OCI-LY7 (cell line): ENCODE measurements around the gene SH3BGRL3. TPM values are rescaled to one million over a fixed set of nuclear protein-coding genes. Genes with fewer than 3 reads are reported as not detected.

Experiments used
- BruUV-seq: library from RNA; stranded (reverse); fragments of 400-500 nt; replicated peaks from 2 replicates; lab custom pipeline; 2021; lab: Mats Ljungman, UMichigan
- CTCF ChIA-PET: fragments of 300-600 bp; sonication (Branson Sonifier 250); formaldehyde crosslinking; loops from one replicate; lab custom pipeline; 2022; ENCODE audit warnings: antibody characterized with exemption; ENCODE audit not compliant: unreplicated experiment; lab: Charles Lee
- POLR2A ChIA-PET: fragments of 300-600 bp; sonication (Branson Sonifier 250); formaldehyde crosslinking; loops from one replicate; lab custom pipeline; 2022; ENCODE audit warnings: antibody characterized with exemption; lab: Charles Lee
- DNase-seq: peaks from one replicate; pipeline ENCODE4 v3.0.0-alpha.2; 2015; ENCODE audit warnings: low spot score
- H2AFZ ChIP-seq: fragments of 200-600 bp; sonication (generic), shearing (Covaris generic); 2 replicates; pipeline ENCODE4 v1.6.1; 2014; ENCODE audit warnings: mild to moderate bottlenecking, antibody characterized with exemption, low read length, moderate library complexity
- H3K27ac ChIP-seq: fragments of 200-600 bp; sonication (generic); 2 replicates; pipeline ENCODE4 v1.5.1; 2014; ENCODE audit warnings: mixed run types, low read depth, mild to moderate bottlenecking, moderate library complexity, low read length, inconsistent platforms; ENCODE audit not compliant: poor library complexity, severe bottlenecking
- H3K36me3 ChIP-seq: fragments of 200-600 bp; sonication (generic); 2 replicates; pipeline ENCODE4 v1.6.1; 2014; ENCODE audit warnings: mild to moderate bottlenecking, antibody characterized with exemption, low read length, moderate library complexity, mixed read lengths; ENCODE audit not compliant: insufficient read depth
- H3K4me1 ChIP-seq: fragments of 200-600 bp; sonication (generic); 2 replicates; pipeline ENCODE4 v1.5.1; 2014; ENCODE audit warnings: mild to moderate bottlenecking, low read length; ENCODE audit not compliant: insufficient read depth, poor library complexity, severe bottlenecking
- H3K4me2 ChIP-seq: fragments of 200-600 bp; sonication (generic); 2 replicates; pipeline ENCODE4 v1.6.1; 2014; ENCODE audit warnings: mild to moderate bottlenecking, low read length
- H3K4me3 ChIP-seq: fragments of 200-600 bp; sonication (generic); 2 replicates; pipeline ENCODE4 v1.5.1; 2014; ENCODE audit warnings: mild to moderate bottlenecking, low read depth, low read length; ENCODE audit not compliant: poor library complexity, severe bottlenecking
- H3K79me2 ChIP-seq: fragments of 200-600 bp; sonication (generic); 2 replicates; pipeline ENCODE4 v1.6.1; 2016; ENCODE audit warnings: low read depth, mild to moderate bottlenecking, low read length, moderate library complexity, mixed read lengths; ENCODE audit not compliant: insufficient read depth
- H3K9me2 ChIP-seq: fragments of 200-600 bp; sonication (generic); 2 replicates; pipeline ENCODE4 v1.6.1; 2016; ENCODE audit warnings: mild to moderate bottlenecking, low read length, mixed read lengths; ENCODE audit not compliant: insufficient read depth
- H3K9me3 ChIP-seq: fragments of 200-600 bp; sonication (generic); 2 replicates; pipeline ENCODE4 v1.6.1; 2014; ENCODE audit warnings: mild to moderate bottlenecking, mixed run types, low read length, mixed read lengths
- H4K20me1 ChIP-seq: fragments of 200-600 bp; sonication (generic); 2 replicates; pipeline ENCODE4 v1.6.1; 2014; ENCODE audit warnings: mild to moderate bottlenecking, antibody characterized with exemption, low read length, moderate library complexity, mixed read lengths; ENCODE audit not compliant: insufficient read depth
- CTCF ChIP-seq: fragments of 200-600 bp; sonication (generic); conservative IDR thresholded peaks from 2 replicates; pipeline ENCODE4 v1.5.1; 2014; ENCODE audit warnings: mild to moderate bottlenecking, antibody characterized with exemption, low read length, moderate library complexity, mixed read lengths
- EZH2phosphoT487 ChIP-seq: fragments of 200-600 bp; sonication (generic); IDR thresholded peaks from 2 replicates; pipeline ENCODE4 v1.6.1; 2018; ENCODE audit warnings: low read depth, borderline replicate concordance, mild to moderate bottlenecking, mixed run types, antibody characterized with exemption, low read length, moderate library complexity, mixed read lengths
- intact Hi-C: fragments of 100-400 bp; cut with micrococcal nuclease; formaldehyde crosslinking; loops from one replicate; pipeline ENCODE4 v1.10.0; 2022; ENCODE audit not compliant: unreplicated experiment
- total RNA-seq, 2 experiments: library from RNA; depleted of rRNA in 1 of 2; stranded (reverse); fragments of >200 nt in 1 of 2; shearing (Covaris generic) in 1 of 2; gene quantifications; 2 replicates each; pipeline ENCODE4 v1.2.3, GENCODE V29; 2014 to 2022

SH3BGRL3 gene
- total RNA-seq, 2 experiments from 2014 or later, result 25.3 to 60.9 TPM

DNA sequence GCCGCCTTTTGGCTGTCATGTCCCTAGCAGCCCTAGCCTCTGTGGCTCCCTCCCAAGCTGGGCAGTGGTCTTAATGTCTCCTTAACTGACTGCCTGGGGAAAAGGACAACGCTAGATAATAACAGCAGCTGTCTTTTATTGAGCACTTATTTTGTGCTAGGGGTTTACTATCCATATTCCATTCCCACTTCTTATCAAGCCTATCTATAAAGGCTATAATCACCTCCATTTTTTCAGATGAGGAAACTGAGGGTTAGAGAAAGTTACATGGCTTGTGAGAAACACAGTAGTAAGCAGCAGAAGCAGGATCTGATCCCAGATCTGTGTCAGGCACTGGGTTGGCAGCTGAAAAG lies 6.2 kb downstream of the SH3BGRL3 start:
- POLR2A ChIA-PET, result interaction anchor here (1.1 to 11.0 kb wide), 3 partner anchors 19 to 32 kb away, joined by 3 to 273 read pairs (median 7); partner anchors contain the start of gene CD52
- CTCF ChIA-PET, result interaction anchor here (0.9 to 2.5 kb wide), 4 partner anchors 29 to 78 kb away, joined by 3 to 37 read pairs (median 6); partner anchors contain the start of gene CD52
- TF ChIP-seq EZH2phosphoT487 (no peak), CTCF (peak; percentile 8; the same call in 1 of the 2 replicates)
- Histone ChIP-seq H3K4me2 (peak overlapping the region; percentile 81), H3K9me2 (no peaks in the 10 kb centered on the region), H2AFZ (no peak overlapping the region), H3K27ac (peak overlapping the region; percentile 98), H3K79me2 (no peaks in the 10 kb centered on the region), H3K4me3 (no peak overlapping the region), H3K36me3 (peaks cover 21% of the 10 kb centered on the region; the same call in 1 of the 2 replicates), H3K9me3 (no peaks in the 10 kb centered on the region), H3K4me1 (peaks cover 70% of the 10 kb centered on the region), H4K20me1 (no peaks in the 10 kb centered on the region)
- BruUV-seq, result no TSS peak
- intact Hi-C loops, result loop anchor here (5.0 kb wide), 1 partner anchor 186 kb away; the partner anchor contains the start of gene HMGN2
- no peak for DNase-seq

GRCh38 chr1:26287033-26287711 lies 7.3 kb downstream of the SH3BGRL3 start:
- no peaks in the 10 kb centered on the region for H4K20me1 ChIP-seq
- peaks cover 81% of the 10 kb centered on the region for H3K4me1 ChIP-seq
- peak overlapping the region; percentile 98 for H3K27ac ChIP-seq
- H2AFZ ChIP-seq, result no peak overlapping the region
- peaks cover 19% of the 10 kb centered on the region; the same call in 1 of the 2 replicates for H3K36me3 ChIP-seq
- CTCF ChIA-PET, result interaction anchor here (0.9 to 1.0 kb wide), 3 partner anchors 21 to 32 kb away, joined by 3 to 4 read pairs (median 3); partner anchors contain the start of gene CD52
- H3K4me2 ChIP-seq, result peak overlapping the region; percentile 81
- peak overlapping the region; percentile 47 for H3K4me3 ChIP-seq
- H3K9me3 ChIP-seq, result no peaks in the 10 kb centered on the region
- intact Hi-C loops, result loop anchor here (5.0 kb wide), 1 partner anchor 185 kb away; the partner anchor contains the start of gene HMGN2
- POLR2A ChIA-PET, result interaction anchor here (1.7 to 11.0 kb wide), 3 partner anchors 21 to 78 kb away, joined by 4 to 273 read pairs (median 106); partner anchors contain the start of genes CD52 and UBXN11
- no peaks in the 10 kb centered on the region for H3K9me2 ChIP-seq
- BruUV-seq, result no TSS peak
- TF ChIP-seq EZH2phosphoT487, result no peak
- no peak for TF ChIP-seq CTCF
- DNase-seq, result peak; percentile 96
- no peaks in the 10 kb centered on the region for H3K79me2 ChIP-seq
